NCI-H345 treated with DMSO at 0.1 percent for 48 hours (cell line): Measurements from ENCODE around the gene CC2D1B.
"Not testable (repeated sequence)": the region's sequence is repeated elsewhere in the genome, so short reads cannot be mapped to it uniquely, and the experiment has no call there.

Experiments
- DNase-seq: peaks from one replicate; lab custom pipeline; 2025; ENCODE audit not compliant: unreplicated experiment; lab: John Stamatoyannopoulos, UW

Gene CC2D1B, protein sequence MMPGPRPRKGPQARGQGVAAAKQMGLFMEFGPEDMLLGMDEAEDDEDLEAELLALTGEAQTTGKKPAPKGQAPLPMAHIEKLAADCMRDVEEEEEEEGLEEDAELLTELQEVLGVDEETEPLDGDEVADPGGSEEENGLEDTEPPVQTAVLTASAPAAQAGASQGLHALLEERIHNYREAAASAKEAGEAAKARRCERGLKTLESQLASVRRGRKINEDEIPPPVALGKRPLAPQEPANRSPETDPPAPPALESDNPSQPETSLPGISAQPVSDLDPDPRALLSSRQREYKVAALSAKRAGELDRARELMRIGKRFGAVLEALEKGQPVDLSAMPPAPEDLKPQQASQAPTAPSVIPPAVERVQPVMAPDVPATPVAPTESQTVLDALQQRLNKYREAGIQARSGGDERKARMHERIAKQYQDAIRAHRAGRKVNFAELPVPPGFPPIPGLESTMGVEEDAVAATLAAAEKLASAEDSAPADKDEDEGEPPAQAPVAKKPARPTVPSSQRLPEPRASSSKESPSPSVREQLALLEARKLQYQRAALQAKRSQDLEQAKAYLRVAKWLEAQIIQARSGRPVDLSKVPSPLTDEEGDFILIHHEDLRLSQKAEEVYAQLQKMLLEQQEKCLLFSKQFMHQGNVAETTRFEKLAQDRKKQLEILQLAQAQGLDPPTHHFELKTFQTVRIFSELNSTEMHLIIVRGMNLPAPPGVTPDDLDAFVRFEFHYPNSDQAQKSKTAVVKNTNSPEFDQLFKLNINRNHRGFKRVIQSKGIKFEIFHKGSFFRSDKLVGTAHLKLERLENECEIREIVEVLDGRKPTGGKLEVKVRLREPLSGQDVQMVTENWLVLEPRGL

DNA sequence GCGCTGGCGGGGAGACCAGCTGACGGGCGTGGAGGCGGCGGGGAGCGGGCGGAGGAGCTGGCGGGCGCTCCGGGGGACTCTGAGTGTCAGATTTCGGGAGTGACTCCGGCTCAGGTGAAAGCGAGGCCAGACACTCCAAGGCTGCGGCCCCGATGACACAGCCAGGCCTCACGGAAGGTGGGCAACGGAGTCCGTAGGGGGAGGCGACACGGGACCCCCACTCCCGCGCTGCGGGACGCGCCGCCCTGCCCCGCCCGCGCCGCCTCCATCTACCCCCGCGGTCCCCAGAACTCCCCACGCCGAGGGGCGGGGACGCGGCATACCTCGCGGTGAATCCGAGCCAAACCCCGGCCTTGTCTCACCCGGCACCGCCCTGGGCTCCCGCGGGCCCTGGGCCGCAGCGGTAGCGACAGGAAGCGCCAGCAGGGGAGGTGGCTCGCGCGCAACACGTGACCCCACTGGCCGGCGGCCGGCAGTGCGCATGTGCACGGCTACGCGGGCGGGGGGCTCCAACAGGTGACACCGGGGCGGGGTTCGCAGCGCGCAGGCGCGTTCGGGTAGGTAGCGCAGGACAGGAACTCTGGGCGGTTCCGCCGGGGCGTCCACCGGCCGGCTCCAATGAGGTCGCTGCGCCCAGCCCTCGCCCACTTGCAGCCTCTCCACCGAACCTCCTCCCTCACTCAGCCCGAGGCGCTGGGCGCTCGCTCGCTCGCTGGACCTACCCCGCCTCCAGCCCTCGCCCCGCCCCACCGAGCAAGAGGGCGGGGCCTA lies at the start of gene CC2D1B:
CC2D1B (minus strand) TSS at position 460 of the 771 bp plus-strand sequence. CDS start 1,585 bp downstream, outside the sequence.
- DNase-seq, result peak; percentile 96

GRCh38 chr1:52414942-52415341 lies 48.9 kb upstream of the CC2D1B start:
- no peak for DNase-seq

DNA sequence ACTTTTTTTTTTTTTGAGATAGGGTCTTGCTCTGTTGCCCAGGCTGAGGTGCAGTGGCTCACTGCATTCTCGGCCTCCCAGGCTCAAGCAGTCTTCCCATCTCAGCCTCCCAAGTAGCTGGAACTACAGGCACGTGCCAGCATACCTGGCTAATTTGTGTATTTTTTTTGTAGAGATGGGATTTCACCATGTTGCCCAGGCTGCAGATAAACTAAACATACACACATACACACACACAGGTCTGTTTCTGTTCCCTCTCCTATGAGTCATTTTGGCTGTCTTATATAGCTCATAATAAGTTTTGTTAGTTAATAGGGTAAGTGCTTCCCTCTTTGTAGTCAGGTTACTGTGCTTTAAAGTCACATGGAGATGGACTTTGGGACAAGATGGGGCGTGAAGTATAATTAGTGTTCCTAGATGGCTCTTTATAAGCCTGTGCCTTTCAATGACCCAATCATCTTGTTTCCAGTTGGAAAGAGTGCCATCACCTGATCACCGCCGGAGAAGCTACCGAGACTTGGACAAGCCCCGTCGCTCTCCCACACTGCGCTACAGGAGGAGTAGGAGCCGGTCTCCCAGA lies 47.5 kb upstream of the CC2D1B start:
- no peak for DNase-seq

DNA sequence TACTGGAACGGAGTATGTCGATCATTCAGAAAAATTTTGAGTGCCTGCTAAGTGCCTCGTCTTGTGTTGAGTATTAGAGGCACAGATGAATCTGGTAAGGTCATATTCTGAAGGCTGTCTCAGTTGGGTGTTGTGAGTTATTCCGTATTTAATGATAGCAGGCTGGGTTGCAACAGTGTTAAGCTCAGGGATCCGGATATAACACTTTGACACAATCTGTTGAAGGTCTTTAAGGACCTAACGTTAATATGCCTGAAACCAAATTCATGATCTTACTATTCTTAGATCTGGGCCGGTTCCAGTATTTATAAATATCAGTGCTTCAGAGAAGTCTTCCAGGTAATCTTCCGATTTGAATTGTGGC lies 39.0 kb upstream of the CC2D1B start:
- DNase-seq, result peak; percentile 29

- DNase-seq, result peak; percentile 95
These were observed 38.3 kb upstream of the CC2D1B start, which contains the start of the genes ORC1 and PRPF38A for GRCh38 chr1:52404116-52404974. Gene ORC1, minus strand, starts transcription at chr1:52404423. Its CDS starts 2,200 bp downstream, at chr1:52402223. Gene PRPF38A, plus strand, starts transcription at chr1:52404602. Its CDS starts 148 bp downstream, at chr1:52404750.

DNA sequence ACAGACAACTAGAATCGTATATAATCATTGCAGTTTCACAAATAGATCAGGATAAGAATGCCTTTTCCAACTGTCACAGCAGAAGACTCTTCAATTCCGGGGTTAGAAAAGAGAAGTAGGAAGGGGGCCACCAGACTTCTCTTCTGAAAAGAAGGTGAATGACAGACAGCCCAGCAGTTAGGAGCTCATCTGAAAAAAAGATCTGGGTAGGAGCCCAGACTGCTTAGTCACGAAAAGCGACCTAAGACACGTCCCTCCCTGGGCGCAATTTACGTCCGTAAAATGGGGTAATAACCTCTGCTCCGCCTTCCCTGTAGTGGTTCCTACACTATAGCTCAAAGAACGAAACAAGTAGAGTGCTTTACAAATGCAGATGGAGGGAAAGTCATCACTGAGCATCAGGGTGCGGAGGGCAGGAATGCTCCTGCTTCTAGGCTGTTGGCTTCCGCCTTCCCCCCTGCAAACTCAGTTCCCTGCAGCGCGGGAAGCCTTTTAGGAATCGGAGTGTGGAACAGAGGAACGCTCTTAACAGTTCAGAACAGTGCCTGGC lies 37.6 kb upstream of the CC2D1B start:
- peak; percentile 60 for DNase-seq

- DNase-seq, result no peak
These were observed 36.8 kb upstream of the CC2D1B start for GRCh38 chr1:52402860-52403240.

DNA sequence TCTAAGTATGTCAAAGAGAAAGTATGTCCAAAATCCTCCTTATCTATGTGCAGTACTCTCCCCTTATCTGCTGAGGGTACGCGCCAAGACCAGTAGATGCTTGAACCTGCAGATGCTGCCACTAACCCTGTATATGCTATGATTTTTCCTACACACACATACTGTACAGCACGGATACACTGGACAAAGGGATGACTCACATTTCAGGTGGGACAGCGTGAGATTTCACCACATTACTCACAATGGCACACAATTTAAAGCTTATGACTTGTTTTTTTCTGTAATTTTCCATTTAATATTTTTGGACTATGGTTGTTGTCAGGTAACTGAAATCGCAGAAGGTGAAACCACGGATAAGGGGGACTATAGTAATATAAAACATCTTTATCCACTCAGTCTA lies 34.1 kb upstream of the CC2D1B start:
- no peak for DNase-seq

DNA sequence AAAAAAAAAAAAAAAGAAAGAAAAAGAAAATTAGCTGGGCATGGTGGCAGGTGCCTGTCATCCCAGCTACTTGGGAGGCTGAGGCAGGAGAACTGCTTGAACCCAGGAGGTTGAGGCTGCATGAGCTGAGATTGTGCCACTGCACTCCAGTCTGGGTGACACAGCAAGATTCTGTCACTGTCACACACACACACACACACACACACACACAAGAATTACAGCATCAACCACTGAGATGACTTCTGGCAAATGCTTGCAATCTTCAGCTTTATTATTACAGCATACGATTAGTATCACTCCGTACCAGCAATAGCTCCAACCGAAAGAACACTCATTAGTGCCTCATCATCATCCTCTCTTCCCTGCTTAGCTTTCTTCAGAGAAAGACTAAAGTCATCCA lies 33.6 kb upstream of the CC2D1B start:
- DNase-seq, result no peak

GRCh38 chr1:52393174-52393573 lies 27.2 kb upstream of the CC2D1B start:
- DNase-seq, result no peak

DNA sequence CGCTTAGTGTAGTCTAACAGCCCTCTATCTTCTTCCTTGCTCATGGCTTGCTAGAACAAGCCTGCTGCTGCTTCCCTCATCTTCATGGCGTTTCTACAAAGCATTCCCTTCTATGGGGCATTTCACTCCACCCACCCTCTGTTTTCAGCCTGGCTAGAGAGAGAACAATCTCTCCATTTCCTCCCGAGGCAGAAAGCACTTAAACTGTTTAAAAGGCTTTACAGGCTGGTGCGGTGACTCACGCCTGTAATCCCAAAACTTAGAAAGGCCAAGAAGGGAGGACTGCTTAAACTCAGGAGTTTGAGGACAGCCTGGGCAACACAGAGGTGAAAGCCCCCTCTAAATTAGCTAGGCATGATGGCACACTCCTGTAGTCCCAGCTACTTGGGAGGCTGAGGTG lies 20.5 kb upstream of the CC2D1B start:
- DNase-seq, result no peak

GRCh38 chr1:52385376-52385775 lies 19.4 kb upstream of the CC2D1B start:
- DNase-seq, result no peak

GRCh38 chr1:52369851-52370250 lies 3.8 kb upstream of the CC2D1B start:
- not testable (repeated sequence) for DNase-seq

GRCh38 chr1:52368383-52369172 lies 2.6 kb upstream of the CC2D1B start:
- peak; percentile 78 for DNase-seq

DNA sequence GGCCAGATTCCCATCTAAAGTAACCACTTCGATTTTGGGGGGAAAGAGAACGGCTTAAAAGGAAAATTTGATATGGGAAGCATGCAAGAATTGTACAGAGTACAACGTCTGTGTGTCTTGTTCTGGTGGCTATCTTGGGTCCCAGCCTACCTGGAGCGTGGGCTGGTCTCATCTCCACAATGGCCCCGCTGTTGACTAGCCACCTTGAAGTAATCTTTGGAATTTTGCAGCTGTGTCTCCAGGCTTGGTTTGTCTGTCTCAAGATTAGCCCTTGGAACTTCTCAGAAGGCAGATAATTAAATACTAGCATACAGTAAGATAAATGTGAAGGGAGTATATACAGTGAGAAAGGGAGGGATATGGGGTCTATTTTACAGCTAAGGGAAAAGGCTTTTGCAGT lies 1.3 kb upstream of the CC2D1B start:
- no peak for DNase-seq

DNA sequence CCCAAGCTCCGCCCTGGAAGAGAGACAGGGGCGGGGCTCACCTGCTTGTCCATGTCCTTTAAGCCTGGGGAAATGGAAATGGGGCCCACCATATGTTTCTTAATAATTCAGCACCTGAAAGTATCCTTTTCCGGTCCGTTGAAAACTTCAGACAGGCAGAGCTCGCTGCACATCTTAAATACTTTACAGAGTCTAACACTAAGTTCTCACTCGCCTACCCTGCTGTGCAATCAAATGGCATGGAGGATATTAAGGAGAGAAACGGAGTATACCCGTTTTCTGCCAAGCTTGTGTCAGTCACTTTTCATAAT lies 467 bp upstream of the CC2D1B start:
- no peak for DNase-seq

GRCh38 chr1:52365071-52365745 lies 797 bp downstream of the CC2D1B start:
- DNase-seq, result no peak

- no peak for DNase-seq
These were observed 1.7 kb downstream of the CC2D1B start for GRCh38 chr1:52364235-52364839.
